HCT116 (cell line): ENCODE measurements around the gene ASXL2.

Source experiments
- CTCF ChIP-seq, 3 experiments: fragments of 200-600 bp in 1 of 3; sonication (generic) in 1 of 3; IDR thresholded peaks in 2 of 3; conservative IDR thresholded peaks in 1 of 3; 2 replicates each; pipeline ENCODE4 v1.5.1; 2012 to 2017; ENCODE audit warnings: low read depth in 2 of 3, low read length in 2 of 3, antibody characterized with exemption in 1 of 3, borderline replicate concordance in 1 of 3, control low read depth in 1 of 3, mild to moderate bottlenecking in 1 of 3, mixed read lengths in 1 of 3, mixed run types in 1 of 3, moderate library complexity in 1 of 3; ENCODE audit not compliant: insufficient read depth in 1 of 3
- EGR1 ChIP-seq: IDR thresholded peaks from 2 replicates; pipeline ENCODE4 v1.6.1; 2012; ENCODE audit warnings: low read depth
- EZH2 ChIP-seq: fragments of 200-600 bp; sonication (generic); IDR thresholded peaks from 2 replicates; pipeline ENCODE4 v1.6.1; 2017; ENCODE audit warnings: antibody characterized with exemption, mixed run types
- EZH2phosphoT487 ChIP-seq: fragments of 200-600 bp; IDR thresholded peaks from 2 replicates; pipeline ENCODE4 v1.6.1; 2018; ENCODE audit warnings: antibody characterized with exemption, borderline replicate concordance
- FOSL1 ChIP-seq: IDR thresholded peaks from 2 replicates; pipeline ENCODE4 v1.6.1; 2012; ENCODE audit warnings: low read depth
- POLR2A ChIP-seq: IDR thresholded peaks from 2 replicates; pipeline ENCODE4 v1.7.0; 2011; ENCODE audit warnings: borderline replicate concordance; ENCODE audit not compliant: insufficient read depth, insufficient read length; ENCODE audit errors: extremely low read depth
- RAD21 ChIP-seq: IDR thresholded peaks from 2 replicates; pipeline ENCODE4 v1.6.1; 2012; ENCODE audit warnings: low read depth, mild to moderate bottlenecking
- YY1 ChIP-seq: IDR thresholded peaks from 2 replicates; pipeline ENCODE4 v1.6.1; 2011; ENCODE audit warnings: low read length, low read depth, moderate library complexity, mild to moderate bottlenecking; ENCODE audit not compliant: insufficient replicate concordance; ENCODE audit errors: extremely low read depth
- ZNF274 ChIP-seq: fragments of 200-500 bp; sonication (Bioruptor generic); IDR thresholded peaks from 2 replicates; pipeline ENCODE4 v1.6.1; 2014; ENCODE audit warnings: mild to moderate bottlenecking, low read depth, low read length, inconsistent platforms

GRCh38 chr2:25912851-25913695 lies 34.8 kb upstream of the ASXL2 start:
- TF ChIP-seq POLR2A (no peak), ZNF274 (no peak), CTCF (IDR thresholded peaks at IDR 0.05 in 2 of 3, conservative IDR thresholded peaks at IDR 0.05 in 1 of 3; ENCODE audit: borderline replicate concordance in 1 of 3, insufficient read depth in 1 of 3, low read depth in 2 of 3, low read length in 2 of 3) (no peak), EZH2phosphoT487 (no peak), YY1 (no peak), EZH2 (no peak), EGR1 (no peak), RAD21 (no peak), FOSL1 (no peak)
